Stimulated activated CD8-positive, alpha-beta memory T cell treated with anti-CD3 and anti-CD28 coated beads, Interleukin-15, amount 100 ng/mL, for 24 hours (primary cell): ENCODE results near the gene IL1R1.

Experiments
- DNase-seq: peaks from one replicate; pipeline ENCODE4 v3.0.0-alpha.2; 2020; ENCODE audit warnings: low read depth

Gene IL1R1

DNA sequence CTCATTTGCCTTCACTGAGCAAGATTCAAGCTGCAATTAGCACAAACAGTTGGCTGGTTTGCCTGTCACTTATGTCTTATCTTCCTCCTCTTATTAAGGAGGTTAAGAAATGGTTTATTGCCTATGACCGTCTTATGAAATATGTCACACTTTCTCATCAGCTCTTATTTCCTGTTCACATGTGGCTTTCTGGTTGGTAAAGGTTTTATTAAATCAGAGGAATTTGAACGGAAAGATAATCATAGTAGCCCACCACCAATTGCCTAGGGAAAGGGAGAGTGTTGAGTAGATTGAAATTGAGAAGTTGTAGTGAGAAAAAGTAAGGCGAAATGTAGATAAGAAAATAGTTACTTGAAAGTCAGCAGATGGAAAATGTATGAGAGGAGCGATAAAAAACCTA is 4.2 kb upstream of the IL1R1 start:
- no peak for DNase-seq

DNA sequence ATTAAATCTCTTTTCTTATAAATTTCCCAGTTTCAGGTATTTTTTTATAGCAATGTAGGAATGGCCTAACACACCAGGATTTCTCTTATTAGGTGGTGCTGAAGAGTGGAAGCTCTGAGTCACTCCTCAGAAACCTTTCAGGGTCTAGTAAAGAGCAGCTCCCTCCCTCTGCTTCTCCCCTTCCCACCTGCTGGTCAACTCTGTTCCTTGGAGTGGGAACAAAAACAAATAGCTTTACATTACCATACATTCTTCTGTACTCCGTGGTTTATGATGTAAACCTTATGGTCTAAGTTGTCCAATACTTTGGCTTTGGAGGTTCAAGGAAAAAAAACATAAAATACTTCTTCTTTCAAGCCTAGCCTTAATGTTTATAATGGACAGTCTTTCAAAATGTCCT is 2.7 kb upstream of the IL1R1 start:
- DNase-seq, result no peak

DNA sequence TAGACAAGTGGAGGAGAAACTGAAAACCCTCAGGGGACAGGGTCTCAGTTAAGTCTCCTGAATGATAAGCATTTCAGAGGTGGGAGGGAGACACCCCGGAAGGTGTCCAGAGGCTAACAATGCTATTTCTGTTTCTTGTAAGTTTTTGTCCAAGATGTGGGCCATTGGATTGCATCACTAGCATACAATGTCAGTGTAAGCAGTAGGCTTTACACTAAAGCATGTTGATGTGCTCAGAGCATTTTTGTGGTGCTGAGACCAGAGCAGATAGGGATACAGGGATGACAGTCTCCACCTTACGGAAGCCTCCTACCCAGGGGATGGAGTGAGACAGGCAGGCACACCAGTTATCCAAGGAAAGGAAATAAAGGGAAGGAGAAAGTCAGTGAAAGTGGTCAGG is 2.2 kb upstream of the IL1R1 start:
- no peak for DNase-seq

DNA sequence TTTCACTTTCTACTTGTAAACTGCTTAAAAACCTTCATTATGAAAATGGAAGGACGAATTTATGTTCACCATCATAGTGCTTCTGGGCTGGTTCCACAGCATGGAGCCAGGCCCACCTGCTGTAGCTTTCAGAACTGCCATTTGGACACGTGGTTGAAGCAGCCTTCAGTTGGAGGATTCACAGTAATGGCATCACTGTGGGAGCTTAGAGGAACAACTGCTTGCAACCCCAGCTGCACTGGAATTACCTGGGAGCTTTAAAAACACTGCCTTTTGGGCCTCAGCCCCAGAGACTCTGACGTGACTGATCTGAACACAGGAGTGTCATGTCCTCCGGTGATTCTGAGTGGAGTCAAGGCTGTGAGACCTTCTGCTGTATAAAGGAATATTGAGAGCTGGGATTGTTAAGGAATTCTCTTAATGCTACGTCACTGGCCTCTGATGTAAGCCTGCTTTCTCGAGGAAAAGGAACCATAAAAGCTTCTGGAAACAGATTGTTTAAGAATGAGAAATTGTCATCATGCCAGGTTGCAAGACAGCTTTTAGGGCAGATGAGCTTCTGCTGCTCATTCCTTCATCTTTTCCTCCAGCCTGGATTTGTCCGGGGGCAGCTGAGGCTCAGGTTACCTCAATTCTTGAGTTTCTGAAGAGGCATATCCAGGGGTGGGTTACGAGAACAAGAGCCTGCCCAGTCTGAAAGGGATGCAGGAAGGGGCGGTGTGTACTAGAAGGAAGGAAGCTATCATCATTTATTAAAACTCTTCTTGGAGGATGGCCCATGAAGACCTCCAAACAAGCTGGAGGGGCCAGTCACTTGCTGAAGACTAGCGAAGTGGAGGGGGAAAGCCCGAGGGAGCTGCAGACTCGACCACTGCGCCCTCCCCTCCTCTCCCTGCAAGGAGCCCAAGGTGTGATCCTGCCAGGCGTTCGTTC is 1.3 kb upstream of the IL1R1 start:
- DNase-seq, result no peak

DNA sequence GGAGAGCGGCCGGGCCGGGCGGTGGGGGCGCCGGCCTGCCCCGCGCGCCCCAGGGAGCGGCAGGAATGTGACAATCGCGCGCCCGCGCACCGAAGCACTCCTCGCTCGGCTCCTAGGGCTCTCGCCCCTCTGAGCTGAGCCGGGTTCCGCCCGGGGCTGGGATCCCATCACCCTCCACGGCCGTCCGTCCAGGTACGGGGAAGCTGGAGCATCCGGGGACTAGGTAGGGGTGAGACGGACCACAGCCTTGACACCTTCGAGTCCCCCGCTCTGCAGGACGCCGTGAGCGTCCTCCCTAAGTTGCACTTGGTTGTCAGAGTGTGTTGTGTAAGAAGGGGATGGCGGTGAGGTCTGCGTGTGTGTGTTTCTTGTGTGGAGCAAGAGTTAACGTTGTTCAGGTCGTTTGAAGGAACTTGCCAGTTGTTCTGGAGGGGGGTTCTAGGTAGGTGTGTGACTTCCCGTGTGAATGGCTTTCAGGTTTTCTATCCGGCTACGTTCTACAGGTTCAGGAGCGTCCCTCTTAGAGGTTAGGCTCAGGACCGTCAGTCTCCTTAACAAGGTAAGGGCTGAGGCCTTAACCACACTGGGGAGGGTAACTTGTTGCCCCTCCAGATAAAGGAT is 393 bp downstream of the IL1R1 start:
- DNase-seq, result no peak

DNA sequence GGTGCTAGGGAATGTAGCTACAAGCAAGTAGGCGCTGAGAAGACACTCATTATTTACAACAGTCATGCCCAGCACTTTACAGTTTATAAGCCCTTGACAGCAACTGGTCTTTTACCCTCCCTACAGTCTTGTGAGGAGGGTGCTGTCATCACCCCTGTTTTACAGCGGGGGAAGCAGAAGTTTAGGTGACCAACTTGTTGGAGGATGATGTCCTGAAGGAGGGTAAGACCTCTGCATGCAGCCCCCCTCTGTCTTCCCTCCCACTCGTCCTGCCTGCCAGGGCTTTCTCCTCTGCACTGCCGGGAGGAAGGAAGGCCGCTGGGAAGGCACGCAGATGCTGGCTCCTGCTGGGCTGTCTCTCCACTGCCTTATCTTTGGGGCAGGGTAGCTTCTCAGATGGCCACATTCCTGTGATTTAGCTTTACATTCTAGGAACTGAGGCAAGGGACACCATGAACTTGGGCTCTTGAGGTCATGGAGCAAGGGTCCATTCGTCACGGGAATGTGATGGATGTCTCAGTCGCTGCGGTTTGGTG is 972 bp downstream of the IL1R1 start:
- DNase-seq, result no peak

DNA sequence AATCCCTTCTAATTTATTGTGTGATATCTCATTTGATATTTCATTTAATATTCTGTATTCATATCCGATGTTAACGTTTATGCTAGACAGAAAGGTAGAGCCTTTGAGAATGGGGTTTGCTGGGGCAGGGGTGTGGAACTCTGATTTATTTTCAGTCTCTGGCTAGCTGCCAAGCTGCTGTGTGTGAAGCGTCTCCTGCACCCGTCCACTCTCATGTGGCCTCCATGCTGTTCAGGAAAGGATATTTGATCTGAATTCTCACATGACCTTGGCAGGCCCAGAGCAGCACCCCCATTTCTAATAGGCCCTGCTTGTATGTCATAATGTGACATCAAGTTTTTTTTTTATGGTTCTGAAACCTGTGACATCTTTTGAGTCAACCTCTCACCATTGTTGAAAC is 1.6 kb downstream of the IL1R1 start:
- DNase-seq, result no peak

DNA sequence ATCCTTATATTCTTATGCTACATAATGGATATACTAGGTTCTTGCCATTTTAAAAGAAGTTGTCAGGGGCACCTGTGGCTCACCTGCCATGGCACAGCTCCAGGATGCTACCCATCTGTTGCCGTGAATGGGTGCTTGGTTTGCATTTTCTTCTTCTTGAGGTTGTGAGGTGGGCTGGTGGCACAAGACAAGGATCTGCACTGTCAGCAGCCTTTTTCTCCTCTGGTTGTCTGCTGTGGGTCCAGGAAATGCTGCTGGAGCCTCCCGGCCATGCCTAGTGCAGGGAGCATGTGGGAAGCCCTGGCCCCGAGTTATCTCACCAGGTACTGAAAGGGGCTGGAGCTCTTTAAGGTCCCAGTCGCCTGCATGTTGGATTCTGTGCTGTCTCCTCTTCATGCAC is 2.6 kb downstream of the IL1R1 start:
- no peak for DNase-seq

DNA sequence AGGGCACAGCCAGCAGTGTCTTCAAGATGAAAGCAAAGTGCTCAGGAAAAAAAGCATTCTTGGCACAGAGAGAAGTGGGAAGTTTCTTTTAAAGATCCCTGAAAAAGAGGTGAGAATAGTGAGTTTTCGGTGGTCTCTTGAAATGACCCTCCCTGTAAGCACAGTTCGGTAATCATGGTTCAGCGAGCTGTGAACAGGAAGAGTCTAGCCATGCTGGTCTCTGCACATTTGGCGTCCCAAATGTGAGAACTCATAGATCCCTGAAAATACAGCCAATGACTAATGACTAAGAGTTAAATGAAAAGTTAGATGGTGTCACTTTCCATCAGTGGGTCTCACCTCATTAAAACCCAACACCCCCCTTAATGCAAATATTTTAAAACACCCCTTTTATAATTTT is 3.4 kb downstream of the IL1R1 start:
- DNase-seq, result no peak

DNA sequence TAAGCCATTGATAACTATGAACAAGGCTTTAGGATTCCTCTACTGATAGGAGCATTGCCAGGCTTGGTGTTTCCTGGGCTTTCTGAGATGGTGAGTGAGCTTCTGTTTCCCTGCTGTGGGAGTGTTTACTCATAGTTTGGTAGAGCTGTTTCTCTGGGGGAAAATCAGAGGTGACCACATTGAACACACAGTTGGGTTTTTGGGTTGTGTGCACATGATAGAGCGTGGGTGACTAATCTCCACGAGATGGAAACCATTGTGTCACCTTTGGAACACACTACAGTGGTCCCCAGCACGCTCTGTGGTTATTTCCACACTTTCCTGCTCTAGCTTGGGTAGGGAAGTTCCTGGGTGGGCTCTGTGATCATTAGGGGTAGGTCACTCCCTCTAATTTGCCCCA is 5.4 kb downstream of the IL1R1 start:
- DNase-seq, result no peak

DNA sequence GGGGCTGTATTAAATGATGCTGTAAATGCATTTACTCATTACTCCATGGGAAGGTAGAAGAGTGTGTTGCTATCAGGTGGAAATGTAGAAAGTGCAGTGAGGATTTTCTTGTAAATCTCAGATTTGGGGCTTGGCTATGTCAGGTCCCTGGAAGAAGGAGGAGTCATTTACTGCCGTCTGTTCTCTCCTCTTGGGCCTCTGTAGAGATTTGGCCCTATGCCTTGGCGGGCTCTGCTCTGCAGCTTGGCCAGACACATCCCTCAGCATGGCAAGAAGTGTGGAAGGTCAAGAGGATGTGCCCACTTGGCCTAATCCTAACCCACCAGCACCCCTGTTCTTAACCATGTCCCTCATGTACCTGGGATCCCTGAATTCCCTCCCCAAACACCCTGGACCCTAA is 6.7 kb downstream of the IL1R1 start:
- DNase-seq, result no peak

DNA sequence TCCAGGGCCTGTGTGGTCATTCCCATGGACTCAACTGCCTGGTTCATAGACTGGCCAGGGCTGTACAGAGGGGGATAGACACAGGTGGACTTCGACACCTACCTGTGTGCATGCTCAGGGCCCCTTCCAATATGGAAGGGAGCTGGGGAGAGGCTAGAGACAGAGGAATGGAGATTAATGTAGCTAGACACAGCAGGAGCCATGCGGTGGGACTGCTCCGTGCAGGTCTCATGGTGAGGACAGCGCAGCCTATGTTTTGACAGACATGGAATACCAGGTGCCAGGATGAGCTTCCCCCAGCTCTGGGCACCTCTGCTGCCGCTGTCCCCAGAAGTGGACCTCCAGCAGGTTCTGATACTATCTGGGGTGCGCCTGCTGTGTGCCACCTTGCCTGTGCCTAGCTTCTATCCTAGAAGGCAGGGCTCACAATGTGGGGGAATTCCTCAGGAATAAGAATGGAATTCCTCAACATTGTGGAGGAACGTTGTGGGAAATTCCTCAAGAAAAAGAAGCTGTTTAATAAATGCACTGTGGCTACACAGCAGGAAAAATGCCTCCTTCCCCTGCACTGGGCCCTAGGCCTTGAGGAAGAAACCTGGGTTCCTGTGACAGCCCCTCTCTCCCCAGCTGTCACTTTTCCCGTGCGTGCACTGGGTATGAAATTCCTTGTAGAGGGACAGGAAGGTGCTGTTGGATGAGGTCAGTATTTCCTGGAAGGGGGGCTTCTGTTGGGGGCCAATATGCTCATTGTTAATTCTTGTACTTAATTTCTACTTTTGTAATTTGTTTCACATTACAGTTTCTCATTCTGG is 7.3 kb downstream of the IL1R1 start:
- no peak for DNase-seq

DNA sequence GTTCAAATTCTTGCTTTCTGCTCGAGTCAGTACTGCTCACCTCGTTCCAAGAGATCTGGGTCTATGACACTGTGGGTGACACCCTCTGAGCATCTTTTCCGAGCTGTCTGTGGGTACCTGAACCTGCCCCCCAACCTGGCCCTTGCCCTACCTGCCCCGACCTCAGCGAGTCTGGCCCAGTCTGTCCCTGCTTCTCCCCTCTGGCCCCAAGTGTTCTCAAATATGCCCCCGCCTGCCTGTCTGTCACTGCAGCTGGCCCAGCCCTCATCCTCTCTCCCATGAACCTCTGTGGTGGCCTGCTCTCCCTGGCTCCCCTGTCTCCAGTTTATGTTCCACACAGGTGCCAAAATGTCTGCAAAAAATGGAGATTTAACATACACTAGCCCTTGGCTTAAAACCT is 11.8 kb downstream of the IL1R1 start:
- no peak for DNase-seq

DNA sequence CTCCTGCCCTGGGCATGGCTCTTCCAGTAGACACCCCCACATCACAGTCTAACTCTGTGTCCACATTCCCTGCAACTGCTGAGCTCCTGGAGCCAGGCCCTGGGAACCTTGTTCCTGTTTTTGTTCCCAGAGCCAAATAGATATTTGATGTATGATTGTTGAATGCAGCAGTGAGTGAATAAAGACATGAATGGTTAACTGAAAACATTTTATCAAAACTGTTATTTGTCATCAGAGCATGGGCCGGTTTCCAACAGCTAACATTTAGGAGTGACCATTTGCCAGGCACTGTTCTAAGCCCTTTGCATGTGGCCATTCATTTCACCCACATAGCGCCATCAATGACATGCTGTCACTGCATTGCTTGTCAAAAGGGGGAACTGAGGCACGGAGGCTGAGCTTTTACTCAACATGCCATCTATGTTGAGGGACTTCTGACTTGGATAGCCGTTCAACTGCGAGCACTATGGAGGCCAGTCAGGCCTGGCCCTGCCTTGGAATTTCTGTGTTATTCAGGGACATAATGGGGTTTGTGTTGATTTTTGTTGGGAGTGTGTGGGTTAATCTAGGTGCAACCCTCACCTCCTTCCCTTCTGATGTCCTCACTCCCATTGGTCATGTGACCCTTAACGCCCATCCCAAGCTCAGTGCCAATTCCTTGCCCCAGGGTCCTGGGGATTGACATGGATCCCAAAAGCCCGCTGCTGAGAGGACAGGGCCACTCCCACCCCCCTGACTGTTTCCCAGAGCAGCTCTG is 12.6 kb downstream of the IL1R1 start:
- no peak for DNase-seq

DNA sequence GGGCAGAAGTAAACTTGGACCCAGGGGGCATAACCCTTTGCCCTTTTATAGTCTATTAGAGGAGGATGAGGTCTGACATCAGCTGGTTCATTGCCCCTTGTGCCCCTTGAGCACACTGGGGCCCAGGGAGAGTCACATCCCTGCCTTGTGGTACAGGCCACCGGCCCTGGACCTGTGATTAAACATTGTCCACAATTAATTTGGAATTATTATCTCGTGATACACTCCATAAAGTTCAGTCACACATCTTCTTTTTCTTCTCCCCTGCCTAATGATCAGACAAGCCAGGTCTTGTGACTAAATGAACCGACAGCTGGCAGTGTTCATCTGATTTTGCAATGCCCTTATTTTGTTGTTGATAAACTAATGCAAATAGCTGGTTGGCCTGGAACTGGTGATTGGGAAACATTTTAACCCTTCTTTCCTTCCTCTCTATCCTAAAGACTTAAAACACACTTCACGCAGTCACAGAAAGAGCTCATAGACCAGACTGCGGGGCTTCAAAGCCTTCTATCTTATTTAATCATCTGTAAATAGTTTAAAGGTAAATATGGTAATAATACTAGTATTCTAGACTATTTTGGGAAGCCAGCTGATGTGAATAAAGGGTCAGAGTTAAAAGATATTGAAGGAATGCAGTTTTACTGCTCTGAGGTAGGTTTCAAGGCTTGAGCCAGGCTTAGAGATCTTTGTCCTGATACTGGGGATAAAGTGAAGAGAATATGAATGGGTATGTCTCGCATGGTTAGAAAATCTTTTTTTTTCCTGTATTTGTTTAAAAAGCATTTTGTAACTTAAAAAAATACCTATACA is 13.4 kb downstream of the IL1R1 start:
- no peak for DNase-seq

DNA sequence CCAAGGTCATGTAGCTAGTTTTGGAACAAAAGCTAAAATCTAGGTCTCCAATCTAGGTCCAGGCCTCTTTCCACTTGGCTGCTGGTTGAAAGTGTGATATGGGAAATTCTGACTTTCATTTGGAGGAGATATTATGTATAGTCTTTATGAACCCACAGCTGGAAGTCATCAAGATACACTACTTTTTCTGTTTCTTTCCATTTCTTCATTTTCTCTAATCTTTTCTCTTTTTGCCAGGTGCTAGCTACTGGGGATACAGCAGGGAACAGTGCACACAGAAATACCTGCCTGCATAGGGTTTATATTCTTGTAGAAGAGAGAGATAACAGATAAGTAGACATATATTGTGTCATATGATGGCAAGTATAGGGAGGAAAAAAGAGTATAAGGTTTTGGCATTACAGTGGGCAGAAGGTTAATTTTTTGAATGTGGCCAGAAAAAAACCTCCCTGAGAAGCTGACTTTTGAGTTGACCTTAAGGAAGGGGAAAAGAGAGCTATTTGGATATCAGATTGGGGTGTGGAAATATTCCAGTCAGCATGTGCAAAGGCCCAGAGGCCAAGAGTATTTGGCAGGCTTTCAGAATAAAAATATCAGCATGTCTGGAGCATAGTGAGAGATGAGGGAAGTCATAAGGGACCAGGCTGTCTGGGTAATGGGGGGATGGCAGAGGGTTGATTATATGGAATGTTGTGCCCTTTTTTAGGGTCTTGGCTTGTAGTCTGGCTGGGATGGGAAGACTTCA is 15.6 kb downstream of the IL1R1 start:
- no peak for DNase-seq

DNA sequence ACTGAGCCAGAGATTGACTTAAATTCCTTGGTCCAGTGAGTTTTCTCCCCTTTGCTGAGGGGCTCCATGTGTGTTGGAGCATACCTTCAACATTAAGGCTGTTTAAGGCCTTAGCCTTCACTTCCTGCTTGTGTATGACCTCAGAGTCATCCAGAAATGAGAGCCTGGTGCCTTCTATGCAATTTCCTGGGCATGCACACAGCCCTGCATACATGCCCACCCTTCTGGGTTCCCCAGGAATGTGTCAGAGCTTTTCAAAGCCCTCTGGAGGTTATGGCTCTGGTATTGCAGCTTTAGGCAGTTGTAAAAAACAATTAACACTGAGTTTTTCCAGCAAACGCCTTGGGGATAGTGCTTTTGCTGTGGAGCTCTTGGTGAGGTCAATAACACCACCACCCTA is 16.7 kb downstream of the IL1R1 start:
- no peak for DNase-seq

DNA sequence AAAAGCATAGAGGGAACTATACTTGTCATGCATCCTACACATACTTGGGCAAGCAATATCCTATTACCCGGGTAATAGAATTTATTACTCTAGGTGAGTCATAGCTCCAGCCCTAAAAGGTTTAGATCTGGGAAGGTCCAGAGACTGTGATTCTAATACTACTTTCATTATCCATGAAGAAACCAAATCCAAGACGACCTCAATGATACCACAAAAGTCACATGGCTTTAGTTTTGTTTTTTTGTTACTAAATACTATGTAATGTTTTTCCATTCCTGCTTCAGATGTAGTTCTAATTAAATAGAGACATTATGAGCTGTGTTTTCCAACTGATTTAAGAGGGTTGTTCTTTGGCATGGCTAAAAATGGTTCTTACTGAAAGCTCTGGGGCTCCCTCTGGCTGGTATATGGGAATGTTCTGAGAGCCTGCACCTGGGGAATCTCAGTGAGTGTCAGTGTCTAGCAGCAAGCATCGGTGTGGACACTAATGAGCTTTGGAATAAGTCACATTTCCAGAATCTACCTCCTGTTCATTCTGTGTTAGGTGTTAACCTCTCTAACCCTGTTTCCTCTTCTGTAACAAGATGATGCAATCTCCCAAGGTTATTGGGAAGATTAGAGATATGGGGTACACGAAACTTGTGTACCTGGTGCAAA is 23.8 kb downstream of the IL1R1 start:
- no peak for DNase-seq

DNA sequence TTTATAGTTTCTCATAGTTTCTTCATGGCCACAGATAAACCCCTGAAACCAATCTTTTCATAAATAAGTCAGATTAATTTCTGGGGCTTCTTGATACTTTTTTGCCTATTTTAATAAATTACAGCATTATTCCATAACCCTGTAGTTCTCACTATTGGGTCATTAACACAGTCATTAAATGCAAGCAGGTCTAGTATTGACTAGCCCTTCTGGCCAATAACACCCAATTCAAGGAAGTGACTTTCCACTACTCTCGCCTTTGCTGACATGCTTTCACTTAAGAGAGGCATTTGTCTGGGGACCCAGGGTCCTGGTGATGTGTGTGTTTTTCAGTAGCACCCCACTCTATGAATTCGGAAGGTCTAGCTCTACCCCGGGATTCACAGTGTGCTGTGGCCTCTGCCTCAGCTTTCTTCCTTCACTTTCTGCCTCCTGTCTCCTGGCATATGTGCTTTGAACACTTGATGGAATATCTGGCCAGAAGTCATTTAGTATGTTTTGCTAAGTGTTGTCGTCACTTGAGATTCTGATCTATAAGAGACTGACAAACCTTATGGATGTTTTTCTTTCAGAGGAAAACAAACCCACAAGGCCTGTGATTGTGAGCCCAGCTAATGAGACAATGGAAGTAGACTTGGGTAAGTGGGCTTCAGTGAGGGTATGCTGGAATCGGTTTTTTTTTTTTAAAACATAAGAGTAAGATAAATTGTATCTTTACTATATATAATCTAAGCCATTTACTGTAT is 25.7 kb downstream of the IL1R1 start:
- no peak for DNase-seq
